ENCODE data around the gene SLC45A2.

SLC45A2 gene

DNA sequence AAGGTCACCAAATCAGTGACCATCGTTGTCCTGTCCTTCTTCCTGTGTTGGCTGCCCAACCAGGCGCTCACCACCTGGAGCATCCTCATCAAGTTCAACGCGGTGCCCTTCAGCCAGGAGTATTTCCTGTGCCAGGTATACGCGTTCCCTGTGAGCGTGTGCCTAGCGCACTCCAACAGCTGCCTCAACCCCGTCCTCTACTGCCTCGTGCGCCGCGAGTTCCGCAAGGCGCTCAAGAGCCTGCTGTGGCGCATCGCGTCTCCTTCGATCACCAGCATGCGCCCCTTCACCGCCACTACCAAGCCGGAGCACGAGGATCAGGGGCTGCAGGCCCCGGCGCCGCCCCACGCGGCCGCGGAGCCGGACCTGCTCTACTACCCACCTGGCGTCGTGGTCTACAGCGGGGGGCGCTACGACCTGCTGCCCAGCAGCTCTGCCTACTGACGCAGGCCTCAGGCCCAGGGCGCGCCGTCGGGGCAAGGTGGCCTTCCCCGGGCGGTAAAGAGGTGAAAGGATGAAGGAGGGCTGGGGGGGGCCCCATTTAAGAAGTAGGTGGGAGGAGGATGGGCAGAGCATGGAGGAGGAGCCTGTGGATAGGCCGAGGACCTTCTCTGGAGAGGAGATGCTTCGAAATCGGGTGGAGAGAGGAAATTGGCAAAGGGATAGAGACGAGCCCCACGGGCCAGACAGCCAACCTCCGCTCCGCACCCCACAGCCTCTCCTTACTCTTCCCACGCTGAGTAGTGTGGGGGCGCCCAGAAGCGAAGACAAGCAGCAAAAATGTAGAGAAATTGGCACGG lies 46.6 kb downstream of the SLC45A2 start:
- TF ChIP-seq, protein P1, sequence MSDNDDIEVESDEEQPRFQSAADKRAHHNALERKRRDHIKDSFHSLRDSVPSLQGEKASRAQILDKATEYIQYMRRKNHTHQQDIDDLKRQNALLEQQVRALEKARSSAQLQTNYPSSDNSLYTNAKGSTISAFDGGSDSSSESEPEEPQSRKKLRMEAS (IDR thresholded peaks at IDR 0.05; ENCODE audit: low read depth, low read length): no peak
- TF ChIP-seq, protein P2, sequence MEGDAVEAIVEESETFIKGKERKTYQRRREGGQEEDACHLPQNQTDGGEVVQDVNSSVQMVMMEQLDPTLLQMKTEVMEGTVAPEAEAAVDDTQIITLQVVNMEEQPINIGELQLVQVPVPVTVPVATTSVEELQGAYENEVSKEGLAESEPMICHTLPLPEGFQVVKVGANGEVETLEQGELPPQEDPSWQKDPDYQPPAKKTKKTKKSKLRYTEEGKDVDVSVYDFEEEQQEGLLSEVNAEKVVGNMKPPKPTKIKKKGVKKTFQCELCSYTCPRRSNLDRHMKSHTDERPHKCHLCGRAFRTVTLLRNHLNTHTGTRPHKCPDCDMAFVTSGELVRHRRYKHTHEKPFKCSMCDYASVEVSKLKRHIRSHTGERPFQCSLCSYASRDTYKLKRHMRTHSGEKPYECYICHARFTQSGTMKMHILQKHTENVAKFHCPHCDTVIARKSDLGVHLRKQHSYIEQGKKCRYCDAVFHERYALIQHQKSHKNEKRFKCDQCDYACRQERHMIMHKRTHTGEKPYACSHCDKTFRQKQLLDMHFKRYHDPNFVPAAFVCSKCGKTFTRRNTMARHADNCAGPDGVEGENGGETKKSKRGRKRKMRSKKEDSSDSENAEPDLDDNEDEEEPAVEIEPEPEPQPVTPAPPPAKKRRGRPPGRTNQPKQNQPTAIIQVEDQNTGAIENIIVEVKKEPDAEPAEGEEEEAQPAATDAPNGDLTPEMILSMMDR (IDR thresholded peaks at IDR 0.05; ENCODE audit: low read depth, low read length): no peak
- TF ChIP-seq POLR2A (IDR thresholded peaks at IDR 0.05; ENCODE audit: extremely low read depth, insufficient read length) (no peak), MYC (IDR thresholded peaks at IDR 0.05; ENCODE audit: low read depth, low read length) (no peak)
- no peak overlapping the region for H3K4me3 ChIP-seq (ENCODE audit: low read depth, low read length)

DNA sequence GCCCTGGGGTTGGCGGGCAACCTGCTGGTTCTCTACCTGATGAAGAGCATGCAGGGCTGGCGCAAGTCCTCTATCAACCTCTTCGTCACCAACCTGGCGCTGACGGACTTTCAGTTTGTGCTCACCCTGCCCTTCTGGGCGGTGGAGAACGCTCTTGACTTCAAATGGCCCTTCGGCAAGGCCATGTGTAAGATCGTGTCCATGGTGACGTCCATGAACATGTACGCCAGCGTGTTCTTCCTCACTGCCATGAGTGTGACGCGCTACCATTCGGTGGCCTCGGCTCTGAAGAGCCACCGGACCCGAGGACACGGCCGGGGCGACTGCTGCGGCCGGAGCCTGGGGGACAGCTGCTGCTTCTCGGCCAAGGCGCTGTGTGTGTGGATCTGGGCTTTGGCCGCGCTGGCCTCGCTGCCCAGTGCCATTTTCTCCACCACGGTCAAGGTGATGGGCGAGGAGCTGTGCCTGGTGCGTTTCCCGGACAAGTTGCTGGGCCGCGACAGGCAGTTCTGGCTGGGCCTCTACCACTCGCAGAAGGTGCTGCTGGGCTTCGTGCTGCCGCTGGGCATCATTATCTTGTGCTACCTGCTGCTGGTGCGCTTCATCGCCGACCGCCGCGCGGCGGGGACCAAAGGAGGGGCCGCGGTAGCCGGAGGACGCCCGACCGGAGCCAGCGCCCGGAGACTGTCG lies 47.3 kb downstream of the SLC45A2 start:
- no peak for DNase-seq (ENCODE audit: low read depth)
- TF ChIP-seq MYC (IDR thresholded peaks at IDR 0.05; ENCODE audit: low read depth, low read length) (no peak), POLR2A (IDR thresholded peaks at IDR 0.05; ENCODE audit: extremely low read depth, insufficient read length) (no peak)
- TF ChIP-seq, protein P1 (IDR thresholded peaks at IDR 0.05; ENCODE audit: low read depth, low read length): no peak
- TF ChIP-seq, protein P2 (IDR thresholded peaks at IDR 0.05; ENCODE audit: low read depth, low read length): no peak

More for the DNA sequence above, 46.6 kb downstream of the SLC45A2 start:
- DNase-seq (ENCODE audit: low read depth): no peak

DNA sequence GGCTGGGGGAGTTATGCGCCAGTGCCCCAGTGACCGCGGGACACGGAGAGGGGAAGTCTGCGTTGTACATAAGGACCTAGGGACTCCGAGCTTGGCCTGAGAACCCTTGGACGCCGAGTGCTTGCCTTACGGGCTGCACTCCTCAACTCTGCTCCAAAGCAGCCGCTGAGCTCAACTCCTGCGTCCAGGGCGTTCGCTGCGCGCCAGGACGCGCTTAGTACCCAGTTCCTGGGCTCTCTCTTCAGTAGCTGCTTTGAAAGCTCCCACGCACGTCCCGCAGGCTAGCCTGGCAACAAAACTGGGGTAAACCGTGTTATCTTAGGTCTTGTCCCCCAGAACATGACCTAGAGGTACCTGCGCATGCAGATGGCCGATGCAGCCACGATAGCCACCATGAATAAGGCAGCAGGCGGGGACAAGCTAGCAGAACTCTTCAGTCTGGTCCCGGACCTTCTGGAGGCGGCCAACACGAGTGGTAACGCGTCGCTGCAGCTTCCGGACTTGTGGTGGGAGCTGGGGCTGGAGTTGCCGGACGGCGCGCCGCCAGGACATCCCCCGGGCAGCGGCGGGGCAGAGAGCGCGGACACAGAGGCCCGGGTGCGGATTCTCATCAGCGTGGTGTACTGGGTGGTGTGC lies 48.0 kb downstream of the SLC45A2 start, which contains the start of gene RXFP3:
RXFP3 (plus strand) TSS at position 6 of the 636 bp plus-strand sequence; CDS start at position 361, 355 bp downstream.
- no peak for DNase-seq (ENCODE audit: low read depth)
- no peak within 1 kb of the TSS for H3K4me3 ChIP-seq (ENCODE audit: low read depth, low read length)

More for the DNA sequence above, 47.3 kb downstream of the SLC45A2 start:
- no peak overlapping the region for H3K4me3 ChIP-seq (ENCODE audit: low read depth, low read length)

DNA sequence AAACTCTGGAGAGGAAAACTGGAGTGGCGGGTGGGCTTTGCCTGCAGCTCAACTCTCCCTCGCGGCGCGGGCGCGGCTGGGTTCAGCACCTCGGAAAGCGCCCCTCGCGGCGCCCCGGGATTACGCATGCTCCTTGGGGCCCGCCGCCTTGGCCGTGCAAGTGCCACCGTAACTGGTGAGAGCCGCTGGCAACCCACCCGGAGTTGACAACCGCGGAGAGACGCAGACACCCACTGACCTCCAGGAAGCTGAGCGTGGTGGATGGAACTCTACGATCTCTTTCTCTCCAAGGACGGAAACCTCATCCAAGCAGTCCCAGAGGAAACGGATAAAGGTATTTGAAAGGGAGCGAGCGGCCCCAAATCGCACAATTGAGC lies 48.5 kb downstream of the SLC45A2 start:
- DNase-seq (ENCODE audit: low read depth): peak; percentile 33
- no peak for TF ChIP-seq MYC (IDR thresholded peaks at IDR 0.05; ENCODE audit: low read depth, low read length)
- TF ChIP-seq POLR2A (IDR thresholded peaks at IDR 0.05; ENCODE audit: extremely low read depth, insufficient read length): no peak
- TF ChIP-seq, protein P2 (IDR thresholded peaks at IDR 0.05; ENCODE audit: low read depth, low read length): no peak
- TF ChIP-seq, protein P1 (IDR thresholded peaks at IDR 0.05; ENCODE audit: low read depth, low read length): no peak

More for the DNA sequence above, 48.0 kb downstream of the SLC45A2 start, which contains the start of gene RXFP3:
- TF ChIP-seq MYC (IDR thresholded peaks at IDR 0.05; ENCODE audit: low read depth, low read length) (no peak), POLR2A (IDR thresholded peaks at IDR 0.05; ENCODE audit: extremely low read depth, insufficient read length) (no peak)
- TF ChIP-seq, protein P2 (IDR thresholded peaks at IDR 0.05; ENCODE audit: low read depth, low read length): no peak
- TF ChIP-seq, protein P1 (IDR thresholded peaks at IDR 0.05; ENCODE audit: low read depth, low read length): no peak

DNA sequence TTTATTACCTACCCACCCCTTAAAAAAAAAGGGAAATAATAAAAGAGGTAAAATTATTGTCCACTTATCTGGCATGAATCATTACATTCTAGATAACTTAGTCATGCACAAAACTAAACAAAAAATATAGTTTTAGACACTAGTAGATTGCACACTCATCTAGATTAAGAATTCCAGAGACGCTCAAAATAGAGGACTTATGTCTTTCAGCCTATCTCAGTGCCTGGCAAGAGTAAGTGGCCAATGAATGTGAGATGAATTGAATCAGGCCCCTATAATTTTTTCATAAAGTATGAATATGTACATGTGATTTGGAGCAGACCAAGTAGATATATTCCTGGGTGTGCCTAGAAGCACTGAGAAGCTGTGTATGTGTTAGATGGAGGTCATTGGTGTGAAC lies 50.3 kb downstream of the SLC45A2 start:
- no peak overlapping the region for H3K4me3 ChIP-seq (ENCODE audit: low read depth, low read length)
- TF ChIP-seq, protein P2 (IDR thresholded peaks at IDR 0.05; ENCODE audit: low read depth, low read length): no peak
- TF ChIP-seq POLR2A (IDR thresholded peaks at IDR 0.05; ENCODE audit: extremely low read depth, insufficient read length): no peak
- TF ChIP-seq, protein P1 (IDR thresholded peaks at IDR 0.05; ENCODE audit: low read depth, low read length): no peak
- no peak for TF ChIP-seq MYC (IDR thresholded peaks at IDR 0.05; ENCODE audit: low read depth, low read length)
- no peak for DNase-seq (ENCODE audit: low read depth)

More for the DNA sequence above, 48.5 kb downstream of the SLC45A2 start:
- no peak overlapping the region for H3K4me3 ChIP-seq (ENCODE audit: low read depth, low read length)

Measured in NB4 (cell line).